HG03354 (cell line): ENCODE measurements around the gene GALNS.
"Not testable (repeated sequence)": the region's sequence is repeated elsewhere in the genome, so short reads cannot be mapped to it uniquely, and the experiment has no call there.

Source experiments
- ATAC-seq: cut with Tn5 transposase; IDR thresholded peaks from one replicate; pipeline ENCODE4 v1.9.1; 2021; ENCODE audit warnings: mild to moderate bottlenecking; ENCODE audit not compliant: unreplicated experiment, poor library complexity, severe bottlenecking

GALNS gene

DNA sequence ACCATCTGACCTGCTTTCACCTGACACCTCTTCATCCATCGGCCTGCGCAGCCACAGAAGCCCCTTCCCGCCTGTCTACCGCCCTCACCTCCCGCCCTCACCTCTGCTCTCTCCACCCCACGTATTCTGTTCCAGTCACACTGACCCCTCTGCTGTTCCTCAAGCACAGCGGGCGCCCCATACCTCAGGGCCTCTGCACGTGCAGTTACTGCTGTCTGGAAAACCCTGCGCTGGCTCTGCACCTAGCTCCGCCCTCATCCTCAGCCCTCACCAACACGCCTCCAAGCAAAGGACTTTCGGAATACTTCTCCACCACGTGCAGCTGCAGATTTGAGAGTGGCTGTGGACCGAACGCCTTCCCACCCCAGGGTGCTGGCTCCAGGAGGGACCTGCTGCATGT lies 34.3 kb upstream of the GALNS start:
- no peak for ATAC-seq

DNA sequence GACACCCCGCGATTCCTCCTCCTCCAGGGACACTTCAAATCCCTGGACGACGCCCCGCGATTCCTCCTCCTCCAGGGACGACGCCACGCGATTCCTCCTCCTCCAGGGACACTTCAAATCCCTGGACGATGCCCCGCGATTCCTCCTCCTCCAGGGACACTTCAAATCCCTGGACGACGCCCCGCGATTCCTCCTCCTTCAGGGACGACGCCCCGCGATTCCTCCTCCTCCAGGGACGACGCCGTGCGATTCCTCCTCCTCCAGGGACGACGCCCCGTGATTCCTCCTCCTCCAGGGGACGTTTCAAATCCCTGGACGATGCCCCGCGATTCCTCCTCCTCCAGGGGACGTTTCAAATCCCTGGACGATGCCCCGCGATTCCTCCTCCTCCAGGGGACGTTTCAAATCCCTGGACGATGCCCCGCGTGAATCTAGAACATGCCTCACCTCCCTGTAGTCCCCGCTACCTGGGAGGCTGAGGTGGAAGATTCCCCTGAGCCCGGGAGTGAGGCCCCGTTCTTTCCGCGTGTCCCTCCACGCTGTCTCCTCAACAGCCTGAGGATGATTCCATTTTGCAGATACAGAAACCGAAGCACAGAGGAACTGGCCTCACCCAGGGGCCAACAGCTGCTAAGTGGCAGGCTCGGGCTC lies 33.1 kb upstream of the GALNS start:
- not testable (repeated sequence) for ATAC-seq

DNA sequence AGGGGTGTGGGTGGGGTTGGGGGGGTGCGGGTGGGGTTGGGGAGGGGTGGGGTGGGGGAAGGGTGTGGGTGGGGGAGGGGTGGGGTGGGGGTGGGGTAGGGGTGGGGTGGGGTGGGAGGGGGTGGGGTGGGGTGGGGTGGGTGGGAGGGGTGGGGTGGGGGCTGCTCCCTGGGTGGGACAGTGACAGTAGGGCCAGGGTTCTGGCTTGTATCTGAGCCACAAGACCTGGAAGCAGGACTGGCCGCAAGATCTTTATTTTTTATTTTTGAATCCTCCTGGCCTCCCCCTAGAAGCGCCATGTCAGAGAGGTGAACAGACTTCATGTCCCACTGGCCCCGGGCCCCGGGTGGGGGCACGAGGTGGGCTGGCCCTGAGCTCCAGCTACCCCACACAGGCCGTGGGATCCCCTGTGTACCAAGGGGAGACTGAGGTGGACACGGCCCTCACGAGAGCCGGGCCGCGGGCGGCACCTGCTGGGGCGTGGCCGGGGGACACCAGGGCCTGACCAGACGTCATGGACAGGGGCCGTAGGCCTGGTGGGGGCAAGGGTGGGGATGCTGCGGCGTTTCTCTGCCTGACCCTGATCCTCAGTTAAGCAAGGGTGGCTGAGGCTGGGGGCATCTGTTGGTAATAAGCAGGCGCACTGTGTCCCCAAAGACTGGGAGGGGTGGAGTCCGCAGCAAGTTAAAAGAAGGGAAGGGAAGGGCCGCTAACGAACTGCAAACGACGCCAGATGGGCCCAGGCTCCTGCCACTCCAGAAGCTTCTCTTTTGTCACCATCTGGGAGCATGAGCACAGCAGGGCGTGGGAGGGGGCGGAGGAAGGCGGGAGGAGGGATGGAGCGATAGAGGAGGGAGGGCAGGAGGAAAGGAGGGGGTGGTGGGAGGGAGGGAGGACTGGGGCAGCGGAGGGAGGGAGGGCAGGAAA lies 32.0 kb upstream of the GALNS start:
- ATAC-seq = no peak

DNA sequence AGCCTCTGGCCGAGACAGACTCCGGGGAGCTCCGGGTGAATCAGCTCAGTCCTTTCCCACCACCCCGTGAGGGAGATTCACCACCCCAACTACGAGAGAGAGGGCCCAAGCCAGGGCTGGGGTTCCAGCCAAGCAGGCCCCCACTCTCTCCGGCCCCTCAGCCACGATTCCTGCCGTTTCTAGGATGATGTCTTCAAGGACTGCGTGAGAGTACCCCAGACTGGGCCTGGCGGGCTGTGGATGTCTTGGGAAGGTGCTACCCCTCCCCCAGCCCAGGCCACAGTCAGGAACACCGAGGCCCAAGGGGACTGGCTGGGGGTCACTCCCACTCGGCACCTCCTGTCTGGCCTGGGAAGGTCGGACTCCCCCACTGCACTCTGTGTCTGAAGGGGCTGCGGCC lies 31.3 kb upstream of the GALNS start:
- ATAC-seq = no peak

DNA sequence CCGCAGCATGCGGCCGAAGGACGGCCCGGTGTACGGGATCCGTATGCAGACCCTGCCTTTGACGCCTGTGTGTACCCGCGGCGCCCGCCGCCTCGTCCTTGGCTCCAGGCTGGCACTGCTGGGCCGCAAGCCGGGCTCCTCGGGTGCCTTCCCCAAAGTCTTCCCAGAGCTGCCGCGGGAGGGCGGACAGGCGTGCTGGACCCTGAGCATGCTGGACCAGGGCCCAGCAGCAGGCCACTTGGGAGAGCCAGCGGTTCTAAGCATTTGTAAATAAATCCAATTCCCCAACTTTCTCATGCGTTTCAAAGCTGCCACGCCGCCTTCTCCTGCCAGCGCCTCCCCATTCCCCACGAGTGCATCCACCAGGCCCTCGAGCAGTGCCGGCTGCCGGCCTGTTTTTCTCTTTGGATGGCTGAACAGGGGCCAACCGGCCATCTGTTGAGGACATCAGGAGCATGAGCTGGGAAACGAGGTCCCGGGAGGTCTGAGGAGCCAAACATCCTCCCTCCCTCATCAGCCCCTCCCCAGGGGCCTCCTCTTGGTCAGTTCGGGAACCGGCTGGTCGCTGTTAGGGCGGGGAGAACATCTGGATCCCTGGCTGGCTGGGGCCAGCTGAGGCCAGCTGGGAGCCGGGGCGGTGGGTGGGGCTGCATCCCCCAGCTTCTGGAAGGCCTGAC lies 30.2 kb upstream of the GALNS start:
- no peak for ATAC-seq

DNA sequence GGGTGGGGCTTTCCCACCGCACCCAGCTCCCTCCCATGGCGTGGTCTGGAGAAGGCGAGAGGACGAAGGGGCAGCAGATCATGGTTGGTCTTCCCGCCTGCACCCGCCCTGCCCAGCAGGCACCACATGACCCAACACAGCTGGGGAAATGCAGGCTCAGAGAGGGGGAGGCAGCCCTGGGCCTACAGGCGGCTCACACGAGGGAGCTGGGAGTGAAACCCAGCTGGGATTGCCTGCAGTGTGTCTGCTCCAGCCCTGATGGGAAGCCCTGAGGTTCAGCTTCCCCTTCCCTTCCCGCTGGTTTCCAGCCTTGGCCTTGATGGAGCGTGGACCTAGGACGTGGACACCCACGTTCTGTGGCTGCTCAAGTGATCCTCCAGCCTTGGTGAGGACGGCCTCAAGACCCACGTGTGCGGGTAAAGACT lies 29.7 kb upstream of the GALNS start:
- ATAC-seq = no peak

DNA sequence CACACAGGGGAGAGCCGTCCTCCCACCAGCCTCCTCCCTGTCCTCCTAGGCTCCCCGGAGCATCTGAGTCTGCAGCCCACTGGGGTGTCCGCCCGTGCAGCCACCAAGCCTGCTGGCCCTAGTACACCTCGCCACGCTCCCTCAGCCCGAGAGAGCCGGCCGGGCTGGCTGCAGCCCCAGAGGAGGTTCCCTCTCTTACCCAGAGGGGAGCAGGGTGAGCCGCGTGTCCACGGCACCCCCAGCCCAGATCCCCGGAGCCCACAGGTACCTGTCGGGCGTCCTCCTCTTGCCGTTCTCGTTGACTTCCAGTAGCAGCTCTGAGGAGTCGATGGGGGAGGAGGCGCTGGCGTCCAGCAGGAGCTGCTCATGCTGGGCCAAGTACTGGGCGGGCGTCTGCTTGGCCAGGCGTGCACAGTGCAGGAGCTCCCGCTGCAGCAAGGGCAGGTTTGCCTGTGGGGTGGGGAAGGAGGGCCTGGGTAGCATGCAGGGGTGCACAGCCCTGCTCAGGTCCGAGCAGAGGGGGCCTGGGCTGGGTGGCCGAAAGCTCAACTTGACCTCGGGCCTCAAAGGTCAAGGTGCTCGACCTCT lies 29.0 kb upstream of the GALNS start:
- no peak for ATAC-seq

DNA sequence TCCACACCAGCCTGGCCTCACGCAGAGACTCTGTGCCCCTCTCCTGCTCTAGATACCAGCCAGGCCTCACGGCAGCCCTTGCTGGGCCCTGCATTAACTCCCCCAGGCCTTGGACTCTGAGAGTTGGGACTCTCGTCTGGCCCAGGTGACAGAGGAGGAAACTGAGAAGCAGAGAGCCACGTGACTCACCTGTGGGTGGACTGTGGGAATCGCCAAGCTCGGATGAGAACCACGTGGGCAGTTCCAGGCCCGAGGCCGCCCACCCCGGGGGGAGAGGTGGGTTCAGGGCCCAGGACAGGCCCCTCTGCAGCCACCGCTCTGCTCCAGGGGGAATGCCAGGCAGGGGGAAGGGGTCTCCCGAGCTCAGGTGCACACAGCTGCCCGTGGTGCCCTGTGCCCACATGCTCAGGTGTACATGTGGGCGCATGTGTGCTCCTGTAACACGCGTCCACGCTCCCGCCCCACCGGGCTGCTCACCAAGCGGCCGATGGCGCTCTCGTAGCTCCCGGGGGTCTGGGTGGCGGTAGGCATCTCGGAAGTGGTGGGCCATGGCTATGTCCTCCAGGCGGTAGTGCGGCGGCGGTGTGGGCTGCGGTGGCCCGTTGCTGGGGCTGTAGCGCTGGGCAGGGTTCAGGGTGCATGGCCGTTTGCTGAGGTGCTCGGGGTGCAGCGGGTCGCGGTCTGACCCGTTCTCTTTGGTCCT lies 28.0 kb upstream of the GALNS start:
- no peak for ATAC-seq

DNA sequence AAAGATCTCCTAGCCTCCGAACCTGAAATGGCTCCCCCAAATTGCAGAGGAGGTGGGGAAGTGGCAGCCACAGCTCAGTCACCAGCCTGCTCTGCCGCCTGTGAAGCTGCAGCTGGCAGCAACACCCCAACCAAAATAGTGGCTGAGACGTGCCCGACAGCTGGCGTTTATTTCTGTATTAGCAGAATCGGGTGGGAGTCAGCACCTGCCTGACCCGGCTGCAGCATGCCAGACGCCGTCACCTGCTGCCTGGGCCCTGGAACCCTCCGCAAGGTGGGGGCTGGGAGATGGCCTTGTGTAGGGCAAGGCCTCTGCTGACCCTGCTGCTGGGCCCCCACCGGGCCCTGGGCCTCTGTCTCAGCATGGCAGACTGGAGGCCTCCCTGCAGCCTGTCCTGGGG lies 27.2 kb upstream of the GALNS start:
- no peak for ATAC-seq

DNA sequence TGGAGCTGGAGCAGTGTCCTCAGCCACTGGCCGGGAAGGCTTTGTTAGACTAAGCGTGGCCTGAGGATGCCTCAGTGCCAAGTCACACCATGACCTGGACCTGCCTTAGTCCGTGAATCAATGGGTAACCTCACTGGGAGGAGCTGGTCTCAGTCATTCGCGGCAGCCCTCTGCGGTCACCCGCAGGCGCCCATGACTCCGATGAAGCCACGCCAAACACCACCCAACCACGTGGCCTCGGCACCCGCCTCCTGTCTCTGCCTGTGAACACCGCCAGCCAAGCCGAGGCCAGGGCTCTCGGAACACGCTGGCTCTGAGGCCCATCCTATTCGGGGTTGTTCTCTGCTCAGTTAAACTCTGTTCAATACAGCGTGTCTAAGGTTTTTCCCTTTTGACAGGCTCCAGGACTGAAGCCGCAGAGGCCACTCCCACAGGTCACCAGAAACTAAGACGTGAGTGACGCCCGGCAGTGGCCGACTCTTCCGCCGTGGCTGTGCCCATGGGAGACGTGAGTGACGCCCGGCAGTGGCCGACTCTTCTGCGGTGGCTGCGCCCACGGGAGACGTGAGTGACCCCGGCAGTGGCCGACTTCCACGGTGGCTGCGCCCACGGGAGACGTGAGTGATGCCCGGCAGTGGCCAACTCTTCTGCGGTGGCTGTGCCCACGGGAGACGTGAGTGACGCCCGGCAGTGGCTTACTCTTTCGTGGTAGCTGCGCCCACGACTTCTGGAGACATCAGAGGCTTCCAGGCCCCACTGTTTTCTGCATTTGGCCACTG lies 26.6 kb upstream of the GALNS start:
- ATAC-seq = no peak

DNA sequence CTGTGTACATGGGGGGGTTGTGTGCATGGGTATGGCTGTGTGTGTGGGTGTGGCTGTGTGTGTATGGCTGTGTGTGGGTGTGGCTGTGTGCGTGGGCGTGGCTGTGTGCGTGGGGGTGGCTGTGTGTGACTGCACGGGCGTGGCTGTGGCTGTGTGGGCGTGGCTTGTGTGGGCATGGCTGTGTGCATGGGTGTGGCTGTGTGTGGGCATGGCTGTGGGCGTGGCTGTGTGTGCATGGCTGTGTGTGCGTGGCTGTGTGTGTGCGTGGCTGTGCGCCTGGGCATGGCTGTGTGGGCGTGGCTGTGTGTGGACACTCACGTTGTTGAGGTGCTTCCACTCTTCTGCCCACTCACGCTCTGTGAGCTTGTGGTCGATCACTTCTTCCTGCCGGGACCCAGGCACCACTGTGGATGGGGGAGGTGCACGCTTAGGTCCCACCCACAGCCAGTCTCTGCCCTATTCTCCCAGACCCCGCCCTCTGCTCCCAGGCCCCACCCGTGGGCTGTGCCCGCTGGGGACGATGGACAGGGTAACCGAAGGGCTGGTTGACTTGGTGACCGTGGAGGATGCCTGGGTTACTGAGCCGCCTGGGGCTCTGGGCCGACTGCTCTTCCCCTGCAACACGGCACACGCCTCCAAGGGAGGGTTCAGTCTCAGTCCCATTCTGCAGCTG lies 25.7 kb upstream of the GALNS start:
- no peak for ATAC-seq

DNA sequence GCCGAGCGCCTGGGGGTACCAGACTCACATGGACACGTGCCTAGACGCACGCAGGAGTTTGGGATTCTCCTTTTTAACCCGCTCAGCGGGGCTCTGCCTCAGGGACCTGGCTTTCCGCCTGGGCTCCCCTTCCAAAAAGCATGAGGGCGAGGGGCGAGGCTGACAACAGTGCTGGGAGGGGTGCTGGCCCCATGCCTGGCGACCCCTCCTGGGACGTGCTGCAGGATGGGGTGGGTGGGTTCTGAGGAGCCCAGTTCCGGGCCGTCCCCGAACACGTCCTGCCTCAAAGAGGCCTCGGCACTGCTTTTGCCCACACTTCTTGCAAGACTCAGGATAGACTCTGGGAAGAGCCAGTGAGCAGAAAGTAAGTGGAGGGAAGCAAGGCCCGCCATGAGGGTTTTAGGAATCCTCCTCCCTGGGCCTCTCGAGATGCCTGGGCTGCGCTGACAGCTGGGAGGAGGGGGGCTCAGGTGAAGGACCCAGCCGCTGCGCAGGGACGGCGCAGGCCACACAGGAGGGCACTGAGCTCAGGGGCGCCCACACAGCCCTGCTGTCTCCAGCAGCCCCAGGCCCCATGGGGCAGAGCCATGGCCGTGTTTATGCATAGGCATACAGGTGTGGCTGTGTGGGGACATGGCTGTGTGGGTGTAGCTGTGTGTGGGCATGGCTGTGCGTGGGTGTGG lies 25.1 kb upstream of the GALNS start:
- ATAC-seq = no peak

DNA sequence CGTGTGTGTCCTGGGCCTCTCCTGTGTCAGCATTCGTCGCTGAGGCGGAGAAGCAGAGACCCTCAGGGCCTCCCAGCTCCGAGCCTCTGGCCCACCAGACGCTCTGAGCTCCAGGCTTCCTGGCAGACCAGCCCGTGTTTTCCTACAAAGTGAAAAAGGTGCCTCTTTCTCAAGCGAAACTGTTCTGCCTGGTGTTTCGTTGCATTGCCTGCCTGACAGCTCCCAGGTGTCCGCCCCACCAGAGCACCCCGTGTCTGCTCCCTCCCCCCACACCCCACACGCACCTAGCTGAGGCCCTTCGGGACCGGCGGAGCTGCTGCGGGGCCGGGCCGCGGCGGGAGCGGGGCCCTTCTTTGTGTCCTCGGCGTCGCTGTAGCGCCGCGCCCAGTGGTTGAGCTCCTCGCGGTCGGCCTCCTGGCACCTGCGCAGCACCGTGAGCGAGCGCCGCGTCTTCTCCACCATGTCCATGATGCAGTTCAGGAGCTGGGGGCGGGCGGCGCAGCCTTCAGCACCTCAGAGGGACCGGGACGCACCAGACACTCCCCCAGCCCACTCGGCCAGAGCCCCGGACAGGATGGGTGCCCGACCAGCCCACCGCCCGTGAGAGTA lies 24.4 kb upstream of the GALNS start:
- ATAC-seq = no peak

DNA sequence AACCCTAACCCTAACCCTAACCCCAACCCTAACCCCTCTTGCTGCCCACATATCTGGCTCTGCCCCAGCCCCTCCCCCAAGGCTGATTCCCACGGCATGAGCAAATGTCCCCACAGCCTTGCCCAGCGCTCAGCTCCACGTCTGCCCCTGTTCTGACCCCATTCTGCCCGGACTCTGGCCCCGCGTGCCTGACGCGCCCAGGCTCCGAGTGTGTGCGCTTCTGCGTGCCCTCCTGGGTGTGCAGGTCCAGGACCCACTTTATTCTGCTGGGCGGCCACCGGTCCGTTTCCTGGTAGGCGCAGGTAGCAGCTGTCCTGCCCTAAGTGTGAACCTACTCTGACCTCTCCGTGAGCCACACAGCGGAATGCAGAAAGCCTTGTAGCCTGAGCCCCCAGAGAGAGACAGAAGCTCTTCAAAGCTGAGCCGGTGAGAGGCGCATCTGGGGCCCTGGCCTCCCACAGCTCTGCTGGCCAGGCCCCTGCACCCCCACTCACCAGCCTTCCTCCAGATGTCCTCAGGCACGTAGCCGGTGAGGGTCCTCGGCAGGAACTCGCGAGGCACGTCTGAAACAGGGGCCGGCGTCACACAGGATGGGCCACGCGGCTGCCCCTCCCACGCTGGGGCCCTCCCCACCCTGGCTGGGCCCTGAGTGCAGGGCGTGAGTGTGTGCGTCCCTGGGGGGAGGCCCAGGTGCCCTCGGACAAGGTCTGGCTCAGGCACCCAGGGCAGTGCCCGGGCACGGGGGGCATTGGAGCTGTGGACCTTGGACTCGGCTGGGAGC lies 23.7 kb upstream of the GALNS start:
- ATAC-seq = no peak

DNA sequence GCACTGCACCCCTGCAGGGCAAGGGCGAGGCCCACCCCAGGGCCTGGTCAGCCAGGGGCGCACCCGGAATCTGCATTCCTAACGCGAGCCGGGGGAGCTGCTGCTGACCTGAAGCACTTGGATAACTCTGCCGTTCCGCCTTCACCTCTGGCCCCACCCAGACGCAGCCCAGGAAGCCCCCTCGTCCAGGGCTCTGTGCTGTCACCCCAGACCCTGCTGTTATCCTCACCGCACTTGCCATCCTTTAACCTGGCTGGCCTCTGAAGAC lies 23.0 kb upstream of the GALNS start:
- ATAC-seq = no peak

DNA sequence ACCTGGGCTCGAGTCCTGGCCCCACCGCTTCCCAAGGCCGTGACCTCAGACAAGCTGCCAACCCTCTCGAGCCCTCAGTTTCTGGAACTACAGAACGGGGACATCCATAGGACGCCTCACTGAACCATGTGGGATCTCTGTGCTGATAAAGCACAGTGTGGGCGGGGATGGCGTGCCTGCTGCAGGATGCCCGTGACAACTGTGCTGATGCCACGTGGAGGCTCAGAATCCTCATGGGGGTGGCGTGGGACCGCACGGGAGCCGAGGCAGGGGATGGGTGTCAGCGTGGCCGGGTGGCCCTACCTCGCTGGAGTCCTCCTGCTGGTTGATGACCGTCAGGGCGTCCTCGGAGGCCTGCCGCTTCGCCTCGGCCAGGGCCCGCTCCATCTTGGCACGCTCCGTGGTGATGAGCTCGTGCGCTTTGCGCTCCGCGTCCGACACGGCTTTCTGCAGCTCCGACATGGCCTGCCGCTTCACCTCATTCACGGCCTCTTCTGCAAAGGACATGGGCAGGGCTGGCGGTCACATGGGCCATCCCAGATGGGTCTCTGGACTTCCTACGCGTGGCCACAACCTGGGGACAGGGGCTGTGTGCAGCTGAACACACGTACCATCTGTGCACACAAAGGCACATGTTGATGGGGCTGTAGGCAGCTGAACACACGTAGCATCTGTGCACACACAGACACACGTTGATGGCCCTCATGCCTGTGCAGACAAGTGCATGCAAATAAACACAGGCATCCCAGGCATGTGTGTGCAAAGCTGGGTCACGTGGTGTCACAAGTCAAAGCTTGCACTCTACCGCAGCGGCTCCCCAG lies 22.4 kb upstream of the GALNS start:
- no peak for ATAC-seq
